Measurements from ENCODE around the gene SLFNL1. TPM values are rescaled to one million over a fixed set of nuclear protein-coding genes. Genes with fewer than 3 reads are reported as not detected.

The SLFNL1 gene
- total RNA-seq, 1 donor from 2014 or later = 0.18 TPM

- Mint-ChIP-seq H3K9me3 (ENCODE audit: unreplicated experiment) (no peaks in the 10 kb centered on the region), H3K27ac (ENCODE audit: unreplicated experiment) (no peak overlapping the region), H3K36me3 (ENCODE audit: low read depth, unreplicated experiment) (peaks cover 22% of the 10 kb centered on the region), H3K4me1 (ENCODE audit: low read depth, unreplicated experiment) (peaks cover 12% of the 10 kb centered on the region), H3K4me3 (ENCODE audit: unreplicated experiment) (no peak overlapping the region), H3K27me3 (ENCODE audit: low read depth, unreplicated experiment) (no peaks in the 10 kb centered on the region)
- no peak for FAIRE-seq
- Histone ChIP-seq H3K4me3 (ENCODE audit: insufficient read depth, low read depth, low read length) (no peak overlapping the region), H2AFZ (ENCODE audit: low read depth, low read length) (peak overlapping the region; percentile 29), H3K9me3 (ENCODE audit: insufficient read depth, low read depth, low read length) (no peaks in the 10 kb centered on the region), H3K27ac (ENCODE audit: low read depth, low read length) (no peak overlapping the region), H3K79me2 (ENCODE audit: insufficient read depth, low read length) (no peaks in the 10 kb centered on the region), H3K36me3 (ENCODE audit: insufficient read depth, low read length) (peaks cover 8% of the 10 kb centered on the region), H4K20me1 (ENCODE audit: insufficient read depth, low read length) (no peaks in the 10 kb centered on the region), H3K4me2 (ENCODE audit: low read length) (no peak overlapping the region), H3K4me1 (ENCODE audit: insufficient read depth, low read length) (peaks cover 6% of the 10 kb centered on the region), H3K9ac (ENCODE audit: low read length) (no peak overlapping the region), H3K27me3 (ENCODE audit: insufficient read depth, low read length) (no peaks in the 10 kb centered on the region)
- peak; percentile 78 for DNase-seq (ENCODE audit: low read depth)
- TF ChIP-seq CTCF (IDR thresholded peaks at IDR 0.05; ENCODE audit: insufficient read depth, low read depth, low read length) = no peak
- TF ChIP-seq EZH2 (IDR thresholded peaks at IDR 0.05; ENCODE audit: insufficient read depth, low read length) = no peak
These were observed 24.2 kb upstream of the SLFNL1 start for GRCh38 chr1:41045740-41046139.

GRCh38 chr1:41044187-41044586 lies 22.7 kb upstream of the SLFNL1 start:
- H2AFZ ChIP-seq (ENCODE audit: low read depth, low read length) = no peak overlapping the region
- FAIRE-seq = no peak
- no peak overlapping the region for H3K4me3 Mint-ChIP-seq (ENCODE audit: unreplicated experiment)
- H3K79me2 ChIP-seq (ENCODE audit: insufficient read depth, low read length) = no peaks in the 10 kb centered on the region
- no peaks in the 10 kb centered on the region for H3K27me3 Mint-ChIP-seq (ENCODE audit: low read depth, unreplicated experiment)
- peaks cover 8% of the 10 kb centered on the region for H3K36me3 ChIP-seq (ENCODE audit: insufficient read depth, low read length)
- H3K4me3 ChIP-seq (ENCODE audit: insufficient read depth, low read depth, low read length) = no peak overlapping the region
- H3K27ac ChIP-seq (ENCODE audit: low read depth, low read length) = no peak overlapping the region
- no peak overlapping the region for H3K27ac Mint-ChIP-seq (ENCODE audit: unreplicated experiment)
- TF ChIP-seq EZH2 (IDR thresholded peaks at IDR 0.05; ENCODE audit: insufficient read depth, low read length) = no peak
- no peak for TF ChIP-seq CTCF (IDR thresholded peaks at IDR 0.05; ENCODE audit: insufficient read depth, low read depth, low read length)
- peaks cover 6% of the 10 kb centered on the region for H3K4me1 ChIP-seq (ENCODE audit: insufficient read depth, low read length)
- no peaks in the 10 kb centered on the region for H3K27me3 ChIP-seq (ENCODE audit: insufficient read depth, low read length)
- H3K9me3 ChIP-seq (ENCODE audit: insufficient read depth, low read depth, low read length) = no peaks in the 10 kb centered on the region
- no peak overlapping the region for H3K9ac ChIP-seq (ENCODE audit: low read length)
- no peaks in the 10 kb centered on the region for H3K9me3 Mint-ChIP-seq (ENCODE audit: unreplicated experiment)
- DNase-seq (ENCODE audit: low read depth) = no peak
- H4K20me1 ChIP-seq (ENCODE audit: insufficient read depth, low read length) = no peaks in the 10 kb centered on the region
- peaks cover 27% of the 10 kb centered on the region for H3K36me3 Mint-ChIP-seq (ENCODE audit: low read depth, unreplicated experiment)
- no peak overlapping the region for H3K4me2 ChIP-seq (ENCODE audit: low read length)
- peaks cover 12% of the 10 kb centered on the region for H3K4me1 Mint-ChIP-seq (ENCODE audit: low read depth, unreplicated experiment)

- no peak overlapping the region for H3K9ac ChIP-seq (ENCODE audit: low read length)
- no peaks in the 10 kb centered on the region for H3K27me3 ChIP-seq (ENCODE audit: insufficient read depth, low read length)
- Mint-ChIP-seq H3K4me3 (ENCODE audit: unreplicated experiment) (no peak overlapping the region), H3K4me1 (ENCODE audit: low read depth, unreplicated experiment) (peaks cover 11% of the 10 kb centered on the region), H3K9me3 (ENCODE audit: unreplicated experiment) (no peaks in the 10 kb centered on the region), H3K36me3 (ENCODE audit: low read depth, unreplicated experiment) (peaks cover 19% of the 10 kb centered on the region), H3K27me3 (ENCODE audit: low read depth, unreplicated experiment) (no peaks in the 10 kb centered on the region), H3K27ac (ENCODE audit: unreplicated experiment) (no peak overlapping the region)
- H3K4me2 ChIP-seq (ENCODE audit: low read length) = no peak overlapping the region
- TF ChIP-seq CTCF (IDR thresholded peaks at IDR 0.05; ENCODE audit: insufficient read depth, low read depth, low read length) (no peak), EZH2 (IDR thresholded peaks at IDR 0.05; ENCODE audit: insufficient read depth, low read length) (no peak)
- H3K79me2 ChIP-seq (ENCODE audit: insufficient read depth, low read length) = no peaks in the 10 kb centered on the region
- DNase-seq (ENCODE audit: low read depth) (no peak), FAIRE-seq (no peak)
- no peak overlapping the region for H2AFZ ChIP-seq (ENCODE audit: low read depth, low read length)
- H3K4me1 ChIP-seq (ENCODE audit: insufficient read depth, low read length) = peaks cover 6% of the 10 kb centered on the region
- H3K4me3 ChIP-seq (ENCODE audit: insufficient read depth, low read depth, low read length) = no peak overlapping the region
- H3K36me3 ChIP-seq (ENCODE audit: insufficient read depth, low read length) = peaks cover 3% of the 10 kb centered on the region
- no peak overlapping the region for H3K27ac ChIP-seq (ENCODE audit: low read depth, low read length)
- H3K9me3 ChIP-seq (ENCODE audit: insufficient read depth, low read depth, low read length) = no peaks in the 10 kb centered on the region
- no peaks in the 10 kb centered on the region for H4K20me1 ChIP-seq (ENCODE audit: insufficient read depth, low read length)
These were observed 20.2 kb upstream of the SLFNL1 start for GRCh38 chr1:41041614-41042270.

Measured in astrocyte (in vitro differentiated cells and primary cell).